AG08395 (cell line): ENCODE results near the gene PRDX6.
"Not testable (repeated sequence)": the region's sequence is repeated elsewhere in the genome, so short reads cannot be mapped to it uniquely, and the experiment has no call there.

Experiments used
- DNase-seq: peaks from one replicate; pipeline ENCODE4 v3.0.0; 2012; ENCODE audit warnings: mixed read lengths, low spot score

Gene PRDX6

GRCh38 chr1:173499729-173500128, 22.6 kb downstream of the PRDX6 start:
- DNase-seq: no peak

GRCh38 chr1:173502104-173502503, 25.0 kb downstream of the PRDX6 start:
- DNase-seq: no peak

DNA sequence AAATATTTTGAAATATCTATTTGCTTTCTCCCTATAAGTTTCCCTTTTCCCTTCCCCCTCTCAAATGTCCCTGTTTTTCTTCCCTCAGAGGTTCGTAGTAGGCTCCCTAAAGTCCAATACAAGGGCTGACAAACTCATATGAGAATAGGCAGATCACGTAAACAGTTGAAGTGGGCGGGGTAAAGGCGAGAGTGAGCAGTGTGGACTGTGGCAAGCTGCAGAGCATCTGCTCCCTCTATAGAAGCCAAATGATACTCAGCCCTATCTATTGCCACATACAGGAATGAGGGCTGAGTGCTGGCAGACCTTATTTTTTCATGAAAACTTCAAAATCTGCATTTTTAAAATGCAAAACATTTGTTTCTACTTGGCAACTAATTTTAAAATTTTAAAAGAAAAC, 26.3 kb downstream of the PRDX6 start:
- DNase-seq: peak; percentile 50

DNA sequence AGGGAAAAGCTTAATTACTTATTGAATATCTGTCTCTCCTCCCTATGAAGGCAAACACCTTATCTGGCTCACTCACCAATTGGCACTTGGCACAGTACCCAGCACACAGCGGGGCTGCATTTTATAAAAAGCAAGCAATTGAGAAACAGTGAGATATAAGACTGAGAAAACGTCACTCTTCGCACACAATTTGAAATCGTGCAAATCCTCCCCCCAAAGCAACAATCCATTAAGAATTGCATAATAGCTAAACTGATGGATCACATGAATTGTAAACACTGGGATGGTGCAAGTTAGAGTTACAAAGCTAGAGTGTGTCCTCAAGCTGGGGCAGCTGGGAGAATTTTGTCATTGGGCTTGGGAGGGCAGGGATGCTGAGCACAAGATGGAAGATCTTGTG, 27.1 kb downstream of the PRDX6 start:
- no peak for DNase-seq

DNA sequence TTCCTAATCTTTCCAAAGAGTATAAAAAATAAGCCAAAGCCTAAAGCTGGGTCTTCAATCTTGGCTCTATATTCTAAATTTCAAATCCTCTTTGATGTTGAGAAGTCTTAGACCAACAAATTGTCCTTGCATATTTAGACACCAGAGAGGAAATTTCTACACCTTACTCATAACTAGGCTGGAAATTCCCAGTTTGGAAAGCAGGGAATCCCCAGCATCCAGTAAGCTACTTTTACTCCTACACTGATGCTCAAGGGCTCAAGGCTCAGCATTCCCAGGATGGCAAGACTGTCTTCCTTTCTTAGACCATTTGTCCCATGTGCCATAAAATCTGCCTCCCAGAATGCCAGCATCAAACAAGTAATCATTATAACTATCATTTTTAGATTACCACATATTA, 28.3 kb downstream of the PRDX6 start:
- no peak for DNase-seq

GRCh38 chr1:173506437-173506836, 29.3 kb downstream of the PRDX6 start:
- no peak for DNase-seq

GRCh38 chr1:173507205-173507846, 30.2 kb downstream of the PRDX6 start:
- peak; percentile 61 for DNase-seq

- DNase-seq: no peak
Observed at GRCh38 chr1:173507847-173508209, 30.7 kb downstream of the PRDX6 start.

- no peak for DNase-seq
Observed at GRCh38 chr1:173508541-173508940, 31.4 kb downstream of the PRDX6 start.

DNA sequence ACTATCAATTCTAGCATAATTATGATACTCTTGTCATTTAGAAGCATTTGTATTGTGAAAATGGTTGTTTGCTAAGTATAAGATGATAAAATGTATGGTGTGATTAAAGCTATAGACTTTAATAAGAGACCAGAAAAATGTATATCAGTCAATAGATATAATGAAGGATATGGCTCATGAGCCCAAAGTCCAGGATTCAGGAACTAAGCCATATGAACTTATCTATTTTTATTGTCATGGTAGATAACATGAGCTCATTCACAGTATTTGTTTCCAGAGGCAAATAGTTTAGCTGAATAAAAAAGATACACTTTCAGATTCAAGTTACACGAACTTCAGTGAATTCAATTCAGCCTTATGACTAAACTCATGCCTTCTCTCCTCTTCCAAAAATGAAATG, 32.7 kb downstream of the PRDX6 start:
- DNase-seq: no peak

DNA sequence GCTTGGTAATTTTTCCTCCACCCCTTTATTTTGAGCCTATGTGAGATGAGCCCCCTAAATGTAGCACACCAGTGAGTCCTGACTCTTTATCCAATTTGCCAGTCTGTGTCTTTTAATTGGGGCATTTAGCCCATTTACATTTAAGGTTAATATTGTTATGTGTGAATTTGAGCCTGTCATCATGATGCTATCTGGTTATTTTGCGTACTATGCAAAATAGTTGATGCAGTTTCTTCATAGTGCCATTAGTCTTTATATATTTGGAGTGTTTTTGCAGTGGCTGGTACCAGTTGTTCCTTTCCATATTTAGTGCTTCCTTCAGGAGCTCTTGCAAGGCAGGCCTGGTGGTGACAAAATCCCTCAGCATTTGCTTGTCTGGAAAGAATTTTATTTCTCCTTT, 37.4 kb downstream of the PRDX6 start:
- DNase-seq: not testable (repeated sequence)

- no peak for DNase-seq
Observed at GRCh38 chr1:173520799-173521198, 43.7 kb downstream of the PRDX6 start.

DNA sequence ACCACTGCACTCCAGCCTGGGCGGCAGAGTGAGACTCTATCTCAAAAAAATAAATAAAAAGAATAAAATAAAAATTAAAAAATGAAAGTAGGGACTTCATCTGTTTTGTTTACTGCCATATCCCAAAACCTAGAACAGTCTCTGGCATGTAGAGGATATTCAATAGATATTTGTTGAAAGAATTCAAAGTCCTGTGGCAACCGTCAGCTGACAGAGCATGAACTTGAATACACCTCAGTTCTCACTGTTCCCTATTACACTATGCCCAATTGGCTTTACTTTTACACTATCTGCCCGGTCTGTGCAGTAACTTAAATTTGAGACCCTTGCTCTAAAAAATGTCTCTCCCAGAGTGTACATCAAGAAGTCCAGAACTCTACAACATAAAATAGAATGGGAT, 46.2 kb downstream of the PRDX6 start:
- DNase-seq: no peak

- no peak for DNase-seq
Observed at GRCh38 chr1:173525926-173526325, 48.8 kb downstream of the PRDX6 start.

DNA sequence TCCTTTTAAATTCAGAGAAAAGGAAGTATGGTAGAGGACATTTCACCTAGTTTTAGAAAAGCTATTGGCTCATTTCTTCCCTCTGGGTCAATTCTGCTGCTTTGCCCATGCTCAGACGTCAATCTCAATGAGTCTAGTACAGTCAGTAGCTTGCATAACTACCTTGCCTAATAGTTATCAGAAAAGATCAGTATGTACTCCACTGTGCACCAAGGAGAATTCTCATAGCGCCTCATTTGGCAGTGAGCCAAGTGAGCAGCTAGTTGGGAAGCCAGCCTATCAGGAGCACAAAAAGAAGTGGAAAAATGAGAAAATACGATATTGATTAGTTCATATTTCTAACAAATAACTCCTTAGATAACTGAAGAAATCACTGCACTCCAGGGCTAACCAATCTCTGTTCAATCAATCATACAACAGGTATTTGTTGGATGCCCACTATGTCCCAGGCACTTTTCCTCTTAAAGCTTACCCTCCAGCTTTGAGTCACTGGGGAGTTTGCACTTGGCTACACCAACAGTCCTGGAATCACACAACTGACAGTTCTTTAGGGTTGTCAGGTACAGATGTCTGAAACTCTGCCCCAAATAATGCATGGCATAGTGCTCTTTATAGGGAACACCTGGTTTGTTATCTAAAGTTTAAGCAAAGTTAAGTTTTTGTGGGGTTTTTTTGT, 50.2 kb downstream of the PRDX6 start:
- DNase-seq: no peak

GRCh38 chr1:173529106-173529505, 52.0 kb downstream of the PRDX6 start:
- DNase-seq: no peak

DNA sequence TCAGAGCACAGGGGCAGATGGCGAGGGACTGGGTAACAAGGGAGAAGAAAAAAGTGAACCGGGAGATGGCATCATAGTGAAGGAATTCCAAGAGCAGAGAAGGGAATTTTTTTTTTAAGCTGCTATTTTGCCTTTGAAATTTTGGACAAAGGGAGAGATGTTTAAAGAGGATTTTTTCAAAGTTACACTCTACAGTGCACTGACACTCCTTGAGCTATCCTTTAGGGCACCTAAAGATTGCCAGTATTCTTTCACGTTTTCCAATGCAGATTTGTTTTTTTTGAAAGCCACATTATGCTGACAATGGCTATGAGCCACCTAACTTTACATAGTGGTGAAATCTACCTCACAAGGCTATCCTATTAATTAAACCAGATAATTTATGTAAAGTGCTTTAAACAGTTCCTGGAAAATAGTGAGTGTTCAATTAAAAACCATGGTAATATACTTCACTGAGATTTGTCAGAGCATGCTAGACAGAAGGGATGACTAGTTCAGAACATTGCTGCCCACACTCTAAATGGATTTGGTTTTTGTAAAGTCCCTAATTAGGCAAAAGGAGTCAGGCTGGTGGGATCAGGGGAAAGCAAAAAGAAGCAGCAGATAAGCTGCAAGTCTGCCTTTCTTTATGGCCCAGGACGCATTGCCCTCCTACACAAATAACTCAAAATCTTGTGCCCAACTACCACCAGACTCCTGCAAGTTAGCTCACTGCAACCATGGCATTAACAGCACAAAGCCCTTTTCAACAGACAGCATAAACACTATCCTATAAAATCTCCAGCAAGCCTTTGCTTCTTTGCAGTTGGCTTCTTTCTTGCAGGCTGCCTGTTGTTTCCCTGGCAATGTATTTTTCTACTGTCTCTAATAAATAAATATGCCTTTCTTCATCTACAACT, 53.9 kb downstream of the PRDX6 start:
- DNase-seq: no peak

GRCh38 chr1:173532237-173532636, 55.1 kb downstream of the PRDX6 start:
- no peak for DNase-seq

- no peak for DNase-seq
Observed at GRCh38 chr1:173536223-173536622, 59.1 kb downstream of the PRDX6 start.
